Kidney (tissue), 14 donors: ENCODE results near the gene SMARCE1. TPM values are rescaled to one million over a fixed set of nuclear protein-coding genes. Genes with fewer than 3 reads are reported as not detected.

Experiments
- DNase-seq, 5 donors: peaks; one replicate each; pipeline ENCODE4 v3.0.0-alpha.2; 2013 to 2020
- FAIRE-seq: peaks from 2 replicates; lab custom pipeline; 2012; peaks lifted over from hg19 to GRCh38; lab: Jason Lieb, UNC
- H3K27ac ChIP-seq, 2 donors: one replicate each; pipeline ENCODE4 v1.7.0; 2013; ENCODE audit warnings: low read depth in 2 of 2, low read length in 2 of 2, inconsistent platforms in 1 of 2
- H3K27me3 ChIP-seq: one replicate; pipeline ENCODE4 v1.7.1; 2013; ENCODE audit warnings: low read length, inconsistent platforms; ENCODE audit not compliant: control insufficient read depth, insufficient read depth
- H3K36me3 ChIP-seq, 3 donors: one replicate each; pipeline versions ENCODE4 v1.7.0 to v1.7.1; 2013; ENCODE audit warnings: low read length in 3 of 3, control low read depth in 1 of 3, inconsistent platforms in 1 of 3; ENCODE audit not compliant: insufficient read depth in 3 of 3, control insufficient read depth in 2 of 3
- H3K4me1 ChIP-seq, 3 donors: one replicate each; pipeline versions ENCODE4 v1.7.0 to v1.7.1; 2013; ENCODE audit warnings: low read length in 3 of 3, inconsistent platforms in 1 of 3, low read depth in 1 of 3; ENCODE audit not compliant: control insufficient read depth in 2 of 3, insufficient read depth in 2 of 3
- H3K4me3 ChIP-seq, 3 donors: one replicate each; pipeline versions ENCODE4 v1.7.0 to v1.8.1; 2013; ENCODE audit warnings: low read length in 3 of 3, control low read depth in 1 of 3, inconsistent platforms in 1 of 3
- H3K9ac ChIP-seq, 3 donors: one replicate each; pipeline versions ENCODE4 v1.7.0 to v1.7.1; 2013; ENCODE audit warnings: low read length in 3 of 3, control low read depth in 1 of 3, inconsistent platforms in 1 of 3
- H3K9me3 ChIP-seq, 3 donors: one replicate each; pipeline versions ENCODE4 v1.7.0 to v1.7.1; 2013; ENCODE audit warnings: low read length in 3 of 3, control low read depth in 1 of 3, inconsistent platforms in 1 of 3; ENCODE audit not compliant: control insufficient read depth in 2 of 3, insufficient read depth in 1 of 3
- intact Hi-C: fragments of 100-400 bp; cut with DNase I; formaldehyde crosslinking; loops from one replicate; pipeline ENCODE4 v1.11.1; 2022
- polyA plus RNA-seq: library from polyadenylated mRNA; stranded (reverse); fragments of 350-450 nt; fragmentation: Illumina TruSeq; extraction: RNeasy Lipid Tissue Mini Kit (QIAGEN cat#74804); gene quantifications from one replicate; pipeline ENCODE4 v1.2.3, GENCODE V29; 2014; ENCODE audit warnings: low read depth, low replicate concordance; ENCODE audit not compliant: insufficient read depth
- total RNA-seq: library from RNA; stranded (reverse); fragmentation: NEBNext Ultra II Directional; extraction: Animal tissue kit (Norgen Biotek cat#: 25700); gene quantifications from one replicate; pipeline ENCODE4 v1.2.1, GENCODE V29; 2021
- TF ChIP-seq, protein P1 (sequence below): IDR thresholded peaks from 3 replicates; pipeline ENCODE4 v1.5.1; 2012; ENCODE audit warnings: mild to moderate bottlenecking, moderate library complexity, borderline replicate concordance; ENCODE audit not compliant: insufficient read depth; ENCODE audit errors: extremely low read depth
- donor health status: control.
- donor health status: control.
- donor health status: control.
- donor health status: control.
- donor health status: control.
- donor health status: DM: yes; HTN: yes; CAD: no.
- donor health status: Normal renal cell carcinoma (clear cell type).

SMARCE1 gene
- total and polyA plus RNA-seq, 2 donors from 2014 or later, result 73.4 to 112 TPM

DNA sequence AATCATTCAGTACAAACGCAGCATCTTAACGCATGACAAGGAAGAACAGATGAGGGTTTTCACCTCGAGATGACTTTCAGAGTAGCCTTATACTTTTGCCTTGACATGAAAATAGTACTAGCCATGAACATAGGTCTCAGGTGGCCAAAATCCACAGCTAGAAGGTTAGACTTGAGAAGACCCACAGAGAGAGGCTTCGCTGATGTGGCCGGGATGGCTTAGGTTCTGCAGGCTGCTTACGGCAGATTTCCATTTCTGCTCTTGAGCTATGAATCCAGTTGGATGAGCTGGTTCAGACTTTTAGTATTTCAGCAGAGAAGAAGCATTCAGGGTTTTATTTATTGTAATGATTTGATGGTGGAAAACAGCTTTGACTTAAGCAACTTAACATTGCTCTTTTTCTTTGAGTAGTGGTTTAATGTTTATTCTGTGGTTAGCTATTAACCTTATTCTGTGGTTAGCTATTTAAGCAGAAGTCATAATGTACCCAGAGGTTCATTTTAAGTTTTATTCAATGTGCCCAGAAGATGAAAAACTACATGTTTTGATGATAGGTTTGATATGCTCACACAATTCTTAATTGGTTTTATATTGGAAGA is 48.4 kb upstream of the SMARCE1 start:
- Histone ChIP-seq H3K9me3 (no peaks in the 10 kb centered on the region), H3K36me3 (no peaks in the 10 kb centered on the region), H3K9ac (no peak overlapping the region), H3K4me3 (peak overlapping the region in 1 of 3 donors; percentile 33), H3K27ac (peak overlapping the region; percentile 40 to 55), H3K27me3 (no peaks in the 10 kb centered on the region), H3K4me1 (peaks cover 0 to 19% (median 5%) of the 10 kb centered on the region in 3 donors)
- no peak for FAIRE-seq
- TF ChIP-seq, protein P1, sequence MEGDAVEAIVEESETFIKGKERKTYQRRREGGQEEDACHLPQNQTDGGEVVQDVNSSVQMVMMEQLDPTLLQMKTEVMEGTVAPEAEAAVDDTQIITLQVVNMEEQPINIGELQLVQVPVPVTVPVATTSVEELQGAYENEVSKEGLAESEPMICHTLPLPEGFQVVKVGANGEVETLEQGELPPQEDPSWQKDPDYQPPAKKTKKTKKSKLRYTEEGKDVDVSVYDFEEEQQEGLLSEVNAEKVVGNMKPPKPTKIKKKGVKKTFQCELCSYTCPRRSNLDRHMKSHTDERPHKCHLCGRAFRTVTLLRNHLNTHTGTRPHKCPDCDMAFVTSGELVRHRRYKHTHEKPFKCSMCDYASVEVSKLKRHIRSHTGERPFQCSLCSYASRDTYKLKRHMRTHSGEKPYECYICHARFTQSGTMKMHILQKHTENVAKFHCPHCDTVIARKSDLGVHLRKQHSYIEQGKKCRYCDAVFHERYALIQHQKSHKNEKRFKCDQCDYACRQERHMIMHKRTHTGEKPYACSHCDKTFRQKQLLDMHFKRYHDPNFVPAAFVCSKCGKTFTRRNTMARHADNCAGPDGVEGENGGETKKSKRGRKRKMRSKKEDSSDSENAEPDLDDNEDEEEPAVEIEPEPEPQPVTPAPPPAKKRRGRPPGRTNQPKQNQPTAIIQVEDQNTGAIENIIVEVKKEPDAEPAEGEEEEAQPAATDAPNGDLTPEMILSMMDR, result no peak
- intact Hi-C loops, result no loop called here
- peak in 1 of 5 donors; percentile 48 for DNase-seq

DNA sequence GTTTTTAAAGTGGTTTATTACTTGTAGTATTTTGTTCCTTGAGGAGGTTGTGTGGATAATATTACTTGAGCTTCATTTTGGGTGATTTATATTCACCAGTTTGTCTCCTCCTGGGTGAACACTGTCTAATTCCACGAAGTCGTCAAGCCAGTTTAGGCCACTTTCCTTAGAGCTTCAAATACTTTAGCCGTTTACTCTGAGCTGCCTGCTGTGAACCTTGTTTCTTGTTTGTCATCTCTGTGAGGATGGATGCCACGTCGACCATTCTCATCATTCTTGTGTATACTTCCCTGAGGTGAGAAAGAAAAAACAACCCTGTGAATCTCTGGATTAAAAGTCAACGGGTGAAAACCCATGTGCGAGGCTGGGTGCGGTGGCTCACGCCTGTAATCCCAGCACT is 47.0 kb upstream of the SMARCE1 start:
- H3K9ac ChIP-seq, result no peak overlapping the region
- H3K36me3 ChIP-seq, result no peaks in the 10 kb centered on the region
- intact Hi-C loops, result no loop called here
- H3K27ac ChIP-seq, result no peak overlapping the region
- FAIRE-seq (no peak), DNase-seq (peak in 2 of 5 donors; percentile 43 to 59)
- peaks cover 0 to 19% (median 5%) of the 10 kb centered on the region in 3 donors for H3K4me1 ChIP-seq
- no peaks in the 10 kb centered on the region for H3K9me3 ChIP-seq
- no peak overlapping the region for H3K4me3 ChIP-seq
- H3K27me3 ChIP-seq, result no peaks in the 10 kb centered on the region
- TF ChIP-seq, protein P1, result no peak

DNA sequence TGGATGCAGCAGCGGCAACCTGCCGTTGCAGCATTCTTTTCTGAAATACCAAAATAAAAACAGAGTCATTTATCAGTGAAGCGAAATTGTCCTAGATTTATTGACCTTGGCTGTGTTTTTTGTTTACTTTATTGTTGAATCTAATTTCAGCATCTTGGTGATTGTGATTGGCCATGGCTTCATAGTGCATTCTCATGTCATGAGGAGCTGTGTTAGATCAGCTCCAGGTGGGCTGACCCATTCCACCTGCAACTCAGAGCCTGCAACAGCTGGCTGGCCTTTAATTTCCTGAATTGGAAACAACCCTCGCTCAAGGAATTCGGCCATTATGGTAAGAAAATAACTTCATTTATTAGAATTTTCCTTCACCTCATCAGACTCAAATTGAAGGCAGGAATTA is 39.5 kb upstream of the SMARCE1 start:
- no peak overlapping the region for H3K9ac ChIP-seq
- no peaks in the 10 kb centered on the region for H3K36me3 ChIP-seq
- no peaks in the 10 kb centered on the region for H3K9me3 ChIP-seq
- FAIRE-seq (no peak), DNase-seq (no peak)
- H3K27ac ChIP-seq, result no peak overlapping the region
- no peaks in the 10 kb centered on the region for H3K27me3 ChIP-seq
- no peak overlapping the region for H3K4me3 ChIP-seq
- TF ChIP-seq, protein P1, result no peak
- intact Hi-C loops, result no loop called here
- no peaks in the 10 kb centered on the region for H3K4me1 ChIP-seq

DNA sequence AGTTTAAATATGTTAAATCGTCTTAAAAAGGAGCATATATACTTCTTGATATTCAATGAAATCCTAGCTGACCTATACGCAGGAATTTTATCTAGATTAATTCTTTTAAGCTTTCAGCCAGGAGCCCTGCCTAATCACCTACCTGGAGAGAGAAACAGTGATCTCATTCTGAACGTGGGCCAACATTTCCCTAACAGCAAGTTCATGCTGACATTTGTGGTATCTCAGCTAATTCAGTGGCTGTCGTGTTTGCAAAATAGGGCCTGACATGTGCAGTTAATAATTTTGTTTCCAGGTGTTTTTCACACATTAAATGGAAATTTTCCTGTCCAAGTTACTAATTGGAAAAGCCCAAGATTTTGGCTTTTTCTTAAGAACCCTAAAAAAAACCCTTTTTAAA is 38.6 kb upstream of the SMARCE1 start:
- Histone ChIP-seq H3K27ac (no peak overlapping the region), H3K4me1 (no peaks in the 10 kb centered on the region), H3K27me3 (no peaks in the 10 kb centered on the region), H3K36me3 (no peaks in the 10 kb centered on the region), H3K4me3 (no peak overlapping the region), H3K9ac (no peak overlapping the region), H3K9me3 (no peaks in the 10 kb centered on the region)
- no peak for FAIRE-seq
- TF ChIP-seq, protein P1, result no peak
- intact Hi-C loops, result no loop called here
- no peak for DNase-seq
